IMR-90 (cell line): ENCODE data around the gene DGLUCY. TPM values are rescaled to one million over a fixed set of nuclear protein-coding genes. Genes with fewer than 3 reads are reported as not detected.

Source experiments
- ATAC-seq: fragments of 200-7000 bp; cut with Tn5 transposase; 2 replicates; pipeline ENCODE4 v1.9.1; 2020; ENCODE audit warnings: low read depth, mild to moderate bottlenecking, moderate library complexity
- BruUV-seq: library from RNA; stranded (reverse); fragments of 400-500 nt; replicated peaks from 2 replicates; lab custom pipeline; 2021; lab: Mats Ljungman, UMichigan
- CTCF ChIA-PET: fragments of 300-600 bp; formaldehyde crosslinking; extraction: SDS; loops from one replicate; lab custom pipeline; 2021; ENCODE audit warnings: antibody characterized with exemption; lab: Yijun Ruan, JAX
- POLR2A ChIA-PET: fragments of 300-600 bp; sonication (Branson Sonifier 250); formaldehyde crosslinking; loops from one replicate; lab custom pipeline; 2022; ENCODE audit warnings: antibody characterized with exemption; ENCODE audit not compliant: unreplicated experiment; lab: Charles Lee
- DNase-seq: peaks from one replicate; pipeline ENCODE4 v3.0.0; 2013
- H2AFZ ChIP-seq: replicated peaks from 2 replicates; pipeline ENCODE3; 2013; ENCODE audit warnings: low read length, mild to moderate bottlenecking; ENCODE audit not compliant: poor library complexity
- H2AK5ac ChIP-seq: 2 replicates; pipeline ENCODE4 v1.6.1; 2013; ENCODE audit warnings: low read depth, low read length, inconsistent platforms
- H2AK9ac ChIP-seq: replicated peaks from 2 replicates; pipeline ENCODE3; 2013; ENCODE audit warnings: mild to moderate bottlenecking, low read depth, low read length, moderate library complexity; ENCODE audit not compliant: poor library complexity
- H2BK120ac ChIP-seq: 2 replicates; pipeline ENCODE4 v1.6.1; 2013; ENCODE audit warnings: low read depth, low read length, inconsistent platforms
- H2BK15ac ChIP-seq: 3 replicates; pipeline ENCODE4 v1.6.1; 2013; ENCODE audit warnings: low read depth, low read length, inconsistent platforms
- H2BK20ac ChIP-seq: 2 replicates; pipeline ENCODE4 v1.6.1; 2013; ENCODE audit warnings: low read depth, mild to moderate bottlenecking, inconsistent platforms, low read length, moderate library complexity
- H2BK5ac ChIP-seq: 2 replicates; pipeline ENCODE4 v1.6.1; 2013; ENCODE audit warnings: mild to moderate bottlenecking, low read depth, low read length, inconsistent platforms; ENCODE audit not compliant: poor library complexity, severe bottlenecking
- H3K14ac ChIP-seq: replicated peaks from 2 replicates; pipeline ENCODE4 v1.6.1; 2013; ENCODE audit warnings: low read depth, low read length, inconsistent platforms
- H3K18ac ChIP-seq: 2 replicates; pipeline ENCODE4 v1.6.1; 2013; ENCODE audit warnings: low read depth, low read length, control low read depth
- H3K23ac ChIP-seq: 2 replicates; pipeline ENCODE4 v1.6.1; 2013; ENCODE audit warnings: low read depth, low read length, inconsistent platforms
- H3K27ac ChIP-seq: 2 replicates; pipeline ENCODE4 v1.5.1; 2013; ENCODE audit warnings: mild to moderate bottlenecking, control low read depth, low read length; ENCODE audit not compliant: insufficient read depth
- H3K27me3 ChIP-seq: 2 replicates; pipeline ENCODE4 v1.6.1; 2013; ENCODE audit warnings: low read length; ENCODE audit not compliant: control insufficient read depth, insufficient read depth
- H3K36me3 ChIP-seq: 2 replicates; pipeline ENCODE4 v1.6.1; 2013; ENCODE audit warnings: low read length, mixed read lengths; ENCODE audit not compliant: control insufficient read depth, insufficient read depth
- H3K4ac ChIP-seq: 2 replicates; pipeline ENCODE4 v1.6.1; 2013; ENCODE audit warnings: low read depth, low read length, inconsistent platforms
- H3K4me1 ChIP-seq: 2 replicates; pipeline ENCODE4 v1.6.1; 2013; ENCODE audit warnings: low read length, mixed read lengths; ENCODE audit not compliant: control insufficient read depth, insufficient read depth
- H3K4me2 ChIP-seq: 2 replicates; pipeline ENCODE4 v1.6.1; 2013; ENCODE audit warnings: low read depth, mild to moderate bottlenecking, control low read depth, low read length, moderate library complexity
- H3K4me3 ChIP-seq: 2 replicates; pipeline ENCODE4 v1.5.1; 2013; ENCODE audit warnings: low read depth, mild to moderate bottlenecking, control low read depth, low read length, moderate library complexity; ENCODE audit not compliant: insufficient read depth
- H3K56ac ChIP-seq: 2 replicates; pipeline ENCODE4 v1.6.1; 2013; ENCODE audit warnings: low read length, inconsistent platforms; ENCODE audit not compliant: insufficient read depth; ENCODE audit errors: extremely low read depth
- H3K79me1 ChIP-seq, 2 experiments: 2 replicates each; pipeline ENCODE4 v1.6.1; 2013; ENCODE audit warnings: low read length in 2 of 2, inconsistent platforms in 1 of 2, low read depth in 1 of 2
- H3K9ac ChIP-seq: 2 replicates; pipeline ENCODE4 v1.6.1; 2013; ENCODE audit warnings: low read depth, low read length, control low read depth
- H3K9me1 ChIP-seq: 2 replicates; pipeline ENCODE4 v1.6.1; 2013; ENCODE audit warnings: low read length, inconsistent platforms; ENCODE audit not compliant: insufficient read depth
- H3K9me3 ChIP-seq: 2 replicates; pipeline ENCODE4 v1.6.1; 2013; ENCODE audit warnings: low read length; ENCODE audit not compliant: control insufficient read depth, insufficient read depth
- H4K20me1 ChIP-seq: 2 replicates; pipeline ENCODE4 v1.6.1; 2013; ENCODE audit warnings: low read length, inconsistent platforms; ENCODE audit not compliant: insufficient read depth
- H4K5ac ChIP-seq: 2 replicates; pipeline ENCODE4 v1.6.1; 2013; ENCODE audit warnings: mild to moderate bottlenecking, low read depth, low read length, control low read depth
- H4K8ac ChIP-seq, 2 experiments: 2 replicates each; pipeline ENCODE4 v1.6.1; 2013; ENCODE audit warnings: low read depth in 2 of 2, low read length in 2 of 2, control low read depth in 1 of 2, inconsistent platforms in 1 of 2
- H4K91ac ChIP-seq: 2 replicates; pipeline ENCODE4 v1.6.1; 2013; ENCODE audit warnings: low read depth, low read length, inconsistent platforms; ENCODE audit not compliant: insufficient read depth
- CEBPB ChIP-seq: IDR thresholded peaks from 2 replicates; pipeline ENCODE4 v1.6.1; 2012; ENCODE audit warnings: low read depth, low read length, improper control_type of control experiment
- CHD1 ChIP-seq: IDR thresholded peaks from 2 replicates; pipeline ENCODE4 v1.6.1; 2012; ENCODE audit warnings: low read depth, low read length, improper control_type of control experiment
- ELK1 ChIP-seq: fragments of 150-350 bp; IDR thresholded peaks from 2 replicates; pipeline ENCODE4 v1.6.1; 2016; ENCODE audit warnings: low read depth, mild to moderate bottlenecking, low read length, moderate library complexity, borderline replicate concordance
- FOS ChIP-seq: fragments of 150-350 bp; IDR thresholded peaks from 2 replicates; pipeline ENCODE4 v1.6.1; 2016; ENCODE audit warnings: low read depth, low read length
- MAZ ChIP-seq: IDR thresholded peaks from 2 replicates; pipeline ENCODE4 v1.6.1; 2012; ENCODE audit warnings: low read depth, mild to moderate bottlenecking, low read length, improper control_type of control experiment, moderate library complexity, borderline replicate concordance
- POLR2A ChIP-seq: IDR thresholded peaks from 2 replicates; pipeline ENCODE4 v1.6.1; 2012; ENCODE audit warnings: mild to moderate bottlenecking, low read depth, low read length
- SMC3 ChIP-seq: fragments of 150-350 bp; IDR thresholded peaks from 2 replicates; pipeline ENCODE4 v1.6.1; 2016; ENCODE audit warnings: low read depth, mild to moderate bottlenecking, antibody characterized with exemption, low read length, moderate library complexity
- USF2 ChIP-seq: fragments of 150-350 bp; IDR thresholded peaks from 2 replicates; pipeline ENCODE4 v1.6.1; 2017; ENCODE audit warnings: mild to moderate bottlenecking, antibody characterized with exemption, low read length, low read depth
- WGBS, 2 experiments: methylation state at CpG; one replicate each; pipeline versions ENCODE4 v1.1.5 to v1.1.7; 2013; ENCODE audit warnings: missing lambda C conversion rate in 2 of 2; ENCODE audit not compliant: insufficient read length in 1 of 2; ENCODE audit errors: extremely low coverage in 2 of 2; 5-methylcytosine and 5-hydroxymethylcytosine counted together
- dilution Hi-C: fragments of 300-500 bp; cut with HindIII; formaldehyde crosslinking; loops from one replicate; pipeline ENCODE4 v1.14.3; 2018; ENCODE audit warnings: low sequenced_read_pairs; ENCODE audit not compliant: unreplicated experiment
- in situ Hi-C: fragments of 300-500 bp; cut with MboI; formaldehyde crosslinking; loops from 3 replicates; pipeline ENCODE4 v1.14.3; 2019; ENCODE audit warnings: low sequenced_read_pairs, inconsistent platforms, mixed read lengths
- intact Hi-C: fragments of 100-400 bp; cut with micrococcal nuclease; formaldehyde crosslinking; loops from 2 replicates; pipeline ENCODE4 v1.10.0; 2022
- polyA plus RNA-seq, 3 experiments: library from polyadenylated mRNA; depleted of rRNA; stranded (reverse); fragments of >200 nt; gene quantifications; 2 replicates each; pipeline ENCODE4 v1.2.3, GENCODE V29; 2012; ENCODE audit warnings: low replicate concordance in 1 of 3
- total RNA-seq: library from RNA; depleted of rRNA; stranded (reverse); fragments of >200 nt; gene quantifications from 2 replicates; pipeline ENCODE4 v1.2.3, GENCODE V29; 2012
- TF ChIP-seq, protein P1 (sequence below): conservative IDR thresholded peaks from 2 replicates; pipeline ENCODE4 v1.5.1; 2012; ENCODE audit warnings: mild to moderate bottlenecking, low read depth, low read length, improper control_type of control experiment

Gene DGLUCY
- total and polyA plus RNA-seq, 2 of the 4 experiments (the other 2 are of a cell fraction) = 8.5 to 13.3 TPM

- Histone ChIP-seq H3K4me2 (no peak overlapping the region), H3K4me3 (no peak overlapping the region), H2AK5ac (no peak overlapping the region), H2BK15ac (no peak overlapping the region), H2BK20ac (no peak overlapping the region), H3K9me1 (no peaks in the 10 kb centered on the region), H2AFZ (no peak overlapping the region), H3K27ac (no peak overlapping the region), H3K9me3 (no peaks in the 10 kb centered on the region), H3K27me3 (no peaks in the 10 kb centered on the region), H3K14ac (no peak overlapping the region), H4K5ac (no peak overlapping the region), H3K23ac (no peak overlapping the region), H3K4ac (no peak overlapping the region), H4K8ac (no peak overlapping the region), H3K18ac (no peak overlapping the region), H2AK9ac (no peak overlapping the region), H2BK5ac (no peak overlapping the region), H3K4me1 (peaks cover 8% of the 10 kb centered on the region; the same call in 1 of the 2 replicates), H2BK120ac (no peak overlapping the region), H3K36me3 (peaks cover 11% of the 10 kb centered on the region; the same call in 1 of the 2 replicates), H3K79me1 (no peaks in the 10 kb centered on the region), H4K20me1 (no peaks in the 10 kb centered on the region), H3K56ac (no peak overlapping the region), H4K91ac (no peak overlapping the region), H3K9ac (no peak overlapping the region)
- CTCF ChIA-PET = no interaction called here
- intact Hi-C loops (no loop called here), in situ Hi-C loops (loop anchor here (25.0 kb wide), 2 partner anchors 780 to 880 kb away; partner anchors contain the start of gene CALM1), dilution Hi-C loops (no loop called here)
- TF ChIP-seq FOS (no peak), CHD1 (no peak), POLR2A (no peak), USF2 (no peak), MAZ (no peak), ELK1 (no peak), SMC3 (no peak), CEBPB (no peak)
- TF ChIP-seq, protein P1, sequence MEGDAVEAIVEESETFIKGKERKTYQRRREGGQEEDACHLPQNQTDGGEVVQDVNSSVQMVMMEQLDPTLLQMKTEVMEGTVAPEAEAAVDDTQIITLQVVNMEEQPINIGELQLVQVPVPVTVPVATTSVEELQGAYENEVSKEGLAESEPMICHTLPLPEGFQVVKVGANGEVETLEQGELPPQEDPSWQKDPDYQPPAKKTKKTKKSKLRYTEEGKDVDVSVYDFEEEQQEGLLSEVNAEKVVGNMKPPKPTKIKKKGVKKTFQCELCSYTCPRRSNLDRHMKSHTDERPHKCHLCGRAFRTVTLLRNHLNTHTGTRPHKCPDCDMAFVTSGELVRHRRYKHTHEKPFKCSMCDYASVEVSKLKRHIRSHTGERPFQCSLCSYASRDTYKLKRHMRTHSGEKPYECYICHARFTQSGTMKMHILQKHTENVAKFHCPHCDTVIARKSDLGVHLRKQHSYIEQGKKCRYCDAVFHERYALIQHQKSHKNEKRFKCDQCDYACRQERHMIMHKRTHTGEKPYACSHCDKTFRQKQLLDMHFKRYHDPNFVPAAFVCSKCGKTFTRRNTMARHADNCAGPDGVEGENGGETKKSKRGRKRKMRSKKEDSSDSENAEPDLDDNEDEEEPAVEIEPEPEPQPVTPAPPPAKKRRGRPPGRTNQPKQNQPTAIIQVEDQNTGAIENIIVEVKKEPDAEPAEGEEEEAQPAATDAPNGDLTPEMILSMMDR = no peak
- POLR2A ChIA-PET = no interaction called here
- no TSS peak for BruUV-seq
- ATAC-seq (no peak), DNase-seq (no peak)
- WGBS, 2 experiments = no CpG with 5 or more reads among the region's 5 CpGs
Observed at GRCh38 chr14:91167380-91167770, 53.5 kb downstream of the DGLUCY start.
